SH-SY5Y (cell line): ENCODE results near the gene HPCA.

ENCODE experiments used
- GATA2 ChIP-seq: IDR thresholded peaks from 2 replicates; pipeline ENCODE4 v1.6.1; 2011; ENCODE audit warnings: mild to moderate bottlenecking, low read depth, low read length
- GATA3 ChIP-seq: IDR thresholded peaks from 2 replicates; pipeline ENCODE4 v1.6.1; 2011; ENCODE audit warnings: low read depth, mild to moderate bottlenecking, low read length, moderate library complexity

DNA sequence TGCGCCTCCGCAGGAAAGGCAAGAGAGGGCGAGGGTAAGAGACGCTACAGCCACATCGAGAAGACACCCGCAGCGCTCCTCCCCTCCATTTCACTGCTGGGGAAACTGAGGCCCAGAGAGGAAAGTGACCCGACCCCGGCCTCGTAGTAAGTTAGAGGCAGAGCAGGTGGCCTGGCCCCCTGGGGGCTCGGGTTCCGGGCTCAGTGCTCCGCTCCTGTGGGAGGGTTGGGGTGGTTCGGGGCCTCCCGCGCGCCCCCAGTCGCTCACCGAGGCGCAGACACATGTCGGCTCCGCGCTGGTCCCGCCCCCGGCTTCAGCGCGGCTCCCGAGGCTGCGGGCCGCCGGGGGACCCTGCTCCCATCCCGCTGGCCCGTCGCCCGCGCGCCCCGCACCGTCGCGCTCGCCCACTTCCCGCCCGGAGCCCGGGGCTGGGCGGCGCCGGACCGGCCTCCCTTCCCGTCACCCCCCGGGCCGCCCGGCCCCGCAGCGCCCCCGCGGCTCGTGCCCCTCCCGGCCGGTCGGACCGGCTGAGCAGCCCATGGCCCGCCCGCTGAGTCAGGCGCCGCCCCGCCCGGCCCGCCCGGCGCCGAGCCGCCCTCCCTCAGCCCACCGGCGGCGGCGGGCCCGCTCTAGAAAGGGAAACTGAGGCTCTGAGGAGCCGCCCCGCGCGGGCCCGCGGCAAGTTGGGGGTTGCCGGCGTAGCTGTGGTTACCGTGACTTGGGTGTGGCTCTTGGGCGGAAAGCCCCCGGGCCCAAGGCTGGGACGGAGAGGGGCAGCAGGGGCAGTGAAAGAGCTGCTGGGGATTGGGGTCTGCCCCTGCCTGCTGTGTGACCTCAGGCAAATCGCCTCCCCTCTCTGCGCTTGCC, 14.9 kb downstream of the HPCA start, which contains the start of gene TMEM54:
- no peak for TF ChIP-seq GATA2
- no peak for TF ChIP-seq GATA3
